ENCODE results near the gene OR6N1.

The OR6N1 gene, protein sequence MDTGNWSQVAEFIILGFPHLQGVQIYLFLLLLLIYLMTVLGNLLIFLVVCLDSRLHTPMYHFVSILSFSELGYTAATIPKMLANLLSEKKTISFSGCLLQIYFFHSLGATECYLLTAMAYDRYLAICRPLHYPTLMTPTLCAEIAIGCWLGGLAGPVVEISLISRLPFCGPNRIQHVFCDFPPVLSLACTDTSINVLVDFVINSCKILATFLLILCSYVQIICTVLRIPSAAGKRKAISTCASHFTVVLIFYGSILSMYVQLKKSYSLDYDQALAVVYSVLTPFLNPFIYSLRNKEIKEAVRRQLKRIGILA

DNA sequence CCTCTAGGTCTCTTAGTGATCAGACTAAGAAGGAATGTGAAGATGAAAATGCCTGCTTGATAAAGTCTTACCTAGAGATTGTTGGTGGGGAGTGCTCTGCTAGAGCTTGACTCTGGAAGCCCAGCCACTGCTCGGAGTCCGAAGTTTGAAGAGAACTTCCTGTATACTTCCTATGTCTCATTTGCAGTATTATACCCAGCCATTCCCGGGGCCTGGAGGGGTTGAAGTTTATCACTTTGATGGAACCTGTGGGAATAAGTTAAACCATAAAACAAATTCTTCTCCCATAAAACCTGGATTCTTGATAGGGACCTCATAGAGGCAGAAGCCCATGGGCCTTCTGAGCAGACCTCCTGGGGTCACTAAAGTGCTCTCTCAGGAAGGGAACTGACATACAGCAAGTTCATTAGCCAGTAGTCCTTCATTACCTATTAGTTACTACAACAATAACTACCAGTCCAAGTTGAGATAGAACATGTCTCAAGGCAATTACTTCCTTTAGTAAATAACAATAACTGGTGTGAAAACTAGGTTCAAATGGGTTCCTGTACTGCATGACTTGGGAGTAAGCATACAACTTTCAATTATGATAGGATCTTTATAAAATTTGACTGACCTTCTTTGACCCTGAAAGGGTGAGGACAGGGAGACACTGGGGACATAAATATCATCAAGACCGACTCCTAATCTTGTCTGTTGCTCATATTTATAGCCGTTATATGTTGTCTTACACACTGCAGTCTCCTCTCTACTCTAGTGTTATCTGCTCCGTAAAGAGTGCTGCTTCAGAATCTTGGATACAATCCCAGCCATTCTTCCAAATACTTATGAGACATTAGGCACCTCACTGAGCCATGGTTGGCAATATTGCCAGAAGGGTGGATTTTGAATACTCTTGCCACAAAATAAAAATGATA lies at the start of gene OR6N1:
Gene OR6N1, minus strand, starts transcription at position 246 of the 917 bp plus-strand sequence. CDS start 5,513 bp downstream, outside the sequence.
- no peak for DNase-seq

DNA sequence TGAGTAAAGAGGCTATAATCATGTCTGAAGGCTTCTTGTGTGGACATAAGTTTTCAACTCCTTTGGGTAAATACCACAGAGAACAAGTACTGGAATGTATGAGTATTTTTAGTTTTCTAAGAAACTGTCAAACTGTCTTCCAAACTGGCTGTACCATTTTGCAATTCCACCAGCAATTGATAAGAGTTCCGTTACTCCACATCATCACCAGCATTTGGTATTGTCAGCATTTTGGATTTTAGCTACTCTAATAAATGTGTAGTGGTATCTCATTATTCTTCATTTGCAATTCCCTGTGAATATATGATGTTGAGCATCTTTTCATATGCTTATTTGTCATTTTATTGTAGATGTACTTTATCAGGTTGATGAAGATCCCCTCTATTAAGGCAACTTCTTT lies 49.7 kb upstream of the OR6N1 start:
- DNase-seq, result no peak

DNA sequence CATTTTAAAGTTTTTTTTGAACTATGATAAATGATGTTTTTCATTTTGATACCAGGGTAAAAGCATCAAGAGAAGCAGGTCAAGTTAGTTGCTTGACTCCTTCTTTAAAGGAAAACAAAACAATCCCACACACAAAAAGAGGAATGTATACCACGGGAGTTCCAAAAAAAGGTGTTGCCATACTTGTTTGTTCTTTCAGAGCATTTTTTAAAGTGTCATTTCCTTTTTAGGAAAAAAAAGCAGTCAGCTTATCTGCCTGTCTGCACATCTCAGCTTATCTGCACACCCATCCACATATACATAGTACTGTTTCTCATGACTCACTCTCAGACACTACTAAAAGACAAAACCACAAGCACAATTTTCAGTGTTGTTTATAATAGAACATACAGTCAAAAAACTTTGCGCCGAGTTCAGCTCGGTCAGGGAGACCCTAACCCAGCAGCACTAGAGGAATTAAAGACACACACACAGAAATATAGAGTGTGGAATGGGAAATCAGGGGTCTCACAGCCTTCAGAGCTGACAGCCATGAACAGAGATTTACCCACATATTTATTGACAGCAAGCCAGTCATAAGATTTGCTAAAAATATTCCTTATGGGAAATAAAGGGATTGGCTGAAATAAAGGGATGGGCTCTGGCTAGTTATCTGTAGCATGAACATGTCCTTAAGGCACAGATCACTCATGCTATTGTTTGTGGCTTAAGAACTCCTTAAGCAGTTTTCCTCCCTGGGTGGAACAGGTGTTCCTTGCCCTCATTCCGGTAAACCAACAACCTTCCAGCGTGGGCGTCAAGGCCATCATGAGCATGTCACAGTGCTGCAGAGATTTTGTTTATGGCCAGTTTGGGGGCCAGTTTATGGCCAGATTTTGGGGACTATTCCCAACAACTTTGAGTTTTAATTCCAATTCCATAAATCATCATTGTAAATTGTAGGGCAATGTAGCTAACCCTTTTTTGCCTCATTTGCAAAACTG lies 47.8 kb upstream of the OR6N1 start:
- DNase-seq, result no peak

DNA sequence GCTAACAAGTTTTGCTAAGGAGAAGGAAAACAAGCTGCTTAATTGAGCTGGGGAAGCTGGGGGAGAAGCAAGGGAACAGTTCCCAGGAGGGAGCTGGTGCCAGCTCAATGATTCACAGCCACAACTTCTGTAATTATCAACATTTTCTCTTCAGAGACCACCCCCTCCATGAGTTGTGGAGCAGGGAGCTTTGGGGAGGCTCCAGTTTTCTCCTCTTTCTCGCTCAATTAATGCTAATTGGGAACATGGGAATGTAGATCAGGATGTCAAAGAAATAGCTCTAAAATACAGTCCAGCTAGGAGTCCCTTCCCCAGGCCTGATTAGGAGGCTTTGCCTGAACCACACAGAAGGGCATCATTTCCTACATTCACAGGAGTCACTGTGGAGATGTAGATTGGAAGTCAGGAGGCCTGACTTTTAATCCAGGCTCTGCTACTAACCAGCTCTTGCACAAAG lies 47.0 kb upstream of the OR6N1 start:
- DNase-seq, result no peak

DNA sequence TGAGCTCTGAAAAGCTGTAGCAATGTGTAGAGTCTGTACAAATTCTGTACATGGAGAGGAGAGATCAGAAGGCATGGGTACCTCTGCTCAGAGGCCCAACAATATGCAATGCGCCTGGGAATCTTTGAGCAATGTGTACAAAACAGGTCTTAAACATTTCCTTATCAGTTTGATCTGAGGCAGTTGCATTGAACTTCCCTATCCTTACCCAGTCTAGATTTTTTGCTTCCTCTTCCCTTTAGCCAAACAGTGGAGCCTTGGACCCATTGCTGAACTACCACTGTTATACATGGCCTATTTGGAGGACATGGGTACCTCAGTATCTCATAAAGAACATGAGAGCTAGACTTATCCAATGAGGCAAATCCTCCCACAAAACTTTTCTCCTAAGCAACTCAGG lies 46.6 kb upstream of the OR6N1 start:
- no peak for DNase-seq

DNA sequence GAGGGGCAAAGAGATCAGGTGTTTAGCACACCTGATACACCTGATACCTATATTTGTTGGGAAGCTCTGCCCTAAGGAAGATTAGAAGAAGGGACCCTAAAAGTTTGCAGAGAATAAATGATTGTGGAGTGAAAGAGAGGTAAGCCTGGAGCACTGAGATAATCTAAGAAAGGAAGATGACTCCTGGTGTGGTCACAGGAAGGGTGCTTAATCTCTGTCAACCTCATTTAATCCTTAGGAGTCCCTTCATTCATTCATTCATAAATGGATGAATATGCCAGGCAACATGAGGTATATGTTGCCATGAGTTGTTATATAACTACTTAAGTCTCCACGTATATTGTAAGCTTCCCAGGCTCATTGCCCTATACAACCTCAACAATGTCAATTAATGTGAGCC lies 43.0 kb upstream of the OR6N1 start:
- DNase-seq, result no peak

DNA sequence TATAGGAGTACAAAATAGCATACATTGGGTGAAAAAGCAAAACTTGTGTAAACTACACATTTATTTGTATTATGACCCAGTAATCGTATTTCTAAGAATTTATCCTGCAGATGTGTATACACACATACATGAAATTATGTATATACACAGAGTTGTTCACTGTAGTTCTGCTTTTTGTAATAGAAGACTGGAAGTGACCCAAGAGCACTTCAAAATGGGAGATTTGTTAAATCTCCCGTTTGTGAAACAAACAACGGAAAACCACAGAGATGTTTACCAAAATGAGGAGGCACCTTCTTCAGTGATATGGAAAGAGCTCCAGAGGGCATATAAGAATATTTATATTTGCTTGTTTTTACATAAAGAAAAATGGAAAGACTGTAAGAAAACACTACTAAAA lies 41.2 kb upstream of the OR6N1 start:
- no peak for DNase-seq

DNA sequence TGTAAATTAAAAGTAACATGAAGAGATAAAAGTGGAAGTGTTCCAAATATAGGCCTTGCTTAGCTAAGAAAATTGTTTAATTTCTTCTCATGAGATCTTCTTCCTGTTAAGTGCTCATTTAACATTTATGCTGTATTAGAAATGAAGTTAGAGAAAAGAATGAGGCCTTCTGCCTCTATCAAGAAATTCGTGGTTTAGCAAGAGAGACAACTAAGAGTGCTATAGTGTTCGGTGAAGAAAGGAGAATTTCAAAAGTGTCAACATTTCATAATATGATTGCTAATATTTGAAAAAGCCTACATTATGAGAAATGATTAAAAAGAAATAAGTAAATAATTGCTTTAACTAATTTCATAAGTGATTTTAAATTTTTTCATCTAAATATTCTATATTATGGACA lies 40.3 kb upstream of the OR6N1 start:
- DNase-seq, result no peak

DNA sequence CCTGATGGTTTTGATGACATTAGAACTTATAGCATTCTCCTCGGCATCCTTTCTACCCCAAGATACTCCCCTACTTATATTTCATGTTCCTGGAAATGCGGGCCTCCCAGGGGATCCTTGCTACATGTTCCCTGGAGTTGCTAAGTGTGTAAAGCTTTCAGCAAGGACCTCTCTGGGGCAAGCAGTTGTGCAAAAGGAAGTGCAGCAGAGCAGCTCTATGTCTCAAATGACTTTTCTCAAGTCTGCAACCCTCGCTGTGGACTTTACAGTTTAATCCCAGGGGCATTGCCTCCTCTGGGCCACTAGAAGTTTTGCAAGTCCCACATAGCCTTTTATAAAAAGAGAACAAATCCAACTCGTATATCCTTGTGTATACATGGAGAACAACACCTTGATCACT lies 38.3 kb upstream of the OR6N1 start:
- DNase-seq, result no peak

DNA sequence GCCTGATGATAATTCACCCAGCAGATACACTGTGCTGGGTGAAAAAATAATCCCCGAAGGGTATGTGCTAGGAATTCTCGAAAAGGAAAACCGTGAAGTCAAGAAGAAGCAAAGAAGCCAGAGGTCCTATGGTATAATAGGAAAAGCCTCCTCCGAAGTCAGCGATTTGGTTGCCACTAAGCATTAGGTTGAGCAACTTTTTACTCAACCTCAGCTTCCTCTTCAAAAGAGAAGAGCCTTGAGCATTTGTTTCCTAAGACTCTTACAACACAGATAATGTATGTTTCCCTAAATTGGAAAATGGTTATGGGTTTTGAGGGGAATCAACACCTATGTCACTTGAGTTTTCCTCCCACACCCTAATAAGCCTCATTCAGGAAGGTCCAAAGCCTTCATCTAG lies 37.9 kb upstream of the OR6N1 start:
- no peak for DNase-seq

DNA sequence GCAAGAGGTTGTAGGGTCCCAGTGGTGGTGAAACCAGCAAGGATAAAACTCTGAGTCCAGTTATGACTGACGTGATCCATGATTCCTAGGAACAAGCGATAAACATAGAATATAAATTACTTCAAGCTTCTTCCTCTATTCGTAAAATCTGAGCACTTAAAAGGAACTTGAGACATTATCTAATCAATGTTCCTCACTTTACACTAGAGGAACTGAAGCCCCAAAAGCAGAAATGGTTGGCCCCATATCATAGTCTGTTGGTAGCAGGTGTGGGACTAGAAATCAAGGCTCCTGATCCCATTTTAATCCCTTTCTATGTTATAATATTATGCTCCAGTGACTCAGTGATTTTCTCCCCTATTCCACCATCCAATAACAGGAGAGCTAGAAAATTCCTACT lies 37.3 kb upstream of the OR6N1 start:
- no peak for DNase-seq

DNA sequence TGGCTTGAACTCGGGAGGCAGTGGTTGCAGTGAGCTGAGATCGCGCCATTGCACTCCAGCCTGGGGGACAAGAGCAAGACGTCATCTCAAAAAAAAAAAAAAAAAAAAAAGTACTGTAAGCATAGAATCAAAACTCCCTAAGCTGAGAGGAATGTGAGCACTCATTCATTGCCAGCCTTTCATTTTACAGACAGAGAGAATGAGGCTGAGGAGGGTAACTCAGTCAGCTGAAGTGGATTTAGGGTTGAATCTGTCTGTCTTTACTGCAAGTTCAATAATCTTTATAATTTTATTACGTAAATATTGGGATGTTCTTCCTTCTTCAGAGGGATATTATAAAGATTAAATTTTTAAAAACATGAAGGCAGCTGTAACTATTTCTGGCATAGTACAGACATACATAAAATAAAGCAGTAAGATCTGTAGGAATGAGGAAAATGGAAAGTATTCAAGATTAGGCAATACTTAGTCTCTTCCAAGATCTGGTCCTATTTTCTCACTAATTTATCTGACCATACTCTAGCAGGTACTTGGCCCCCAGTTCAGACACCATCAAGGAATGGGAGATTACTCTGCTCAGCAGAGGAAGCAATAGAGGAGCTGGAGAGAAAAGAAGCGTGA lies 35.0 kb upstream of the OR6N1 start:
- DNase-seq, result no peak

DNA sequence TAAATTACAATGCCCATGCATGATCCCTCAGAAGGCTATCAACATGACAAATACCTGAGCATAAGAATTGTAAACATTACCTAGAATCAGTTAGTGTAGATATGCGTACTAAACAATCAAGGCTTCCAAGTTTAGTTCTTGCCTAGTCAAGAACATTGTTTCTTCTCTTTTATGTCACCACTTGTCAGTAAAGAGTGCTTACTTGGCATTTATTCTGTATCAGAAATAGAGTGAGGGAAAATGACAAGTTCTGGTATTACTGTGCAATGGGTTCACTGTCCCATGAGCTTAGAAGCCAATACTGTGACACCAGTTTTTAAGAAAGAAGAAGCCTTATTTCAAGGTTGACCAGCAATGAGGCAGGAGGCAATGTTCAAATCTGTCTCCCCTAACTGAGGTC lies 31.7 kb upstream of the OR6N1 start:
- no peak for DNase-seq

DNA sequence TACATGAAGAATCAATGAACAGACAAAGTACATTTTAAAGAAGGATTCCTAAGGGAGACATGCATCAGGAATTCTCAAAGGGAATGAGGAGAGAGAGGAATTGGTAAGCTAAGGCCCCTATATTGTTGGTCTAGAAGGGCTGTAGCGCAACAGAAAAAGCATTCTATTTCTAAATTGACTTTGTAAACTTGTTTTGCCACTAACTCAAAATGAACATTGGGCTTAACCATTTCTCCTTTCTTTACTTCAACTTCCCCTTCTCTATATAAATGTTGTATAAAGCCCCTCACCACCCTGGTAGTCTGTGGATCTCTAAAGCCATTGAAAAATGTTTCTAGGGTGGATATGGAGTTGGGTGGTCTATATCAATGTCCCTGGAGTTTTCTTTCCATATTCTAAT lies 29.4 kb upstream of the OR6N1 start:
- no peak for DNase-seq

DNA sequence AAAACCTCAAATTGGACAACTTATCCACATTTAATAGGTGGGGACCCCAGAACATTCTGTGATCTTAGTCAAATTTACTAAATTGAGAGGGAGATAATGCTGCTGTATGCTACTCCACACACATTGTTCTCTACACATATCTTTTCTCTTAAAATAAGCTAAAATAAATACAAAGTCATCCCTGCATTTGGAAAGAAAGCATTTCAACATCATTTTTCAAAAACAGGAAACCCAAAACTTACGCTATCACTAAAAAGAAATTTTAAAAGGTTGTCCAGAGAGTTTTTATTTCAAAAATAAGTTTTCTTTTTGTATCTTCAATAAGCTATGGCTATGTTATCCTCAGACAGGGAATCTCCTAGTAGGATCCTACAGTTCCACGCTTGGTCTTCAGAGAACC lies 28.5 kb upstream of the OR6N1 start:
- no peak for DNase-seq

DNA sequence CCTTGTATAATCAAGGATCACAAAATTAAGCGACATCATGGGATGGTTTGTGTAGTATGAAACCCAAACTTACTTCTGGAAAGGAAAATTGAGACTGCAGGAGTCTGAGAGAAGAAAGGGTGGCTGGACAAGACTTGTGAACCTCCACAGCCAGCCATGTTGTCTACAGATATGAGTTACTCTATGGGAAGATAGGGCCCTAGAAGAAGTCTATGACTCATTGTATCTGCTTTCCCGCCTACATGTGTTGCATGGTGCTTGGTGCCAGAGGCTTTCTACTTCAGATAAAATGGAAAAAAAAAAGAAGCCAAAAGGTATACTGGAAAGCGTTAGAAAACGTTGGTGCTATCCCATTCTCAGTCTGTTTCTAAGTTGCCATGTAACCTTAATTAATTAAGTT lies 27.7 kb upstream of the OR6N1 start:
- DNase-seq, result no peak

DNA sequence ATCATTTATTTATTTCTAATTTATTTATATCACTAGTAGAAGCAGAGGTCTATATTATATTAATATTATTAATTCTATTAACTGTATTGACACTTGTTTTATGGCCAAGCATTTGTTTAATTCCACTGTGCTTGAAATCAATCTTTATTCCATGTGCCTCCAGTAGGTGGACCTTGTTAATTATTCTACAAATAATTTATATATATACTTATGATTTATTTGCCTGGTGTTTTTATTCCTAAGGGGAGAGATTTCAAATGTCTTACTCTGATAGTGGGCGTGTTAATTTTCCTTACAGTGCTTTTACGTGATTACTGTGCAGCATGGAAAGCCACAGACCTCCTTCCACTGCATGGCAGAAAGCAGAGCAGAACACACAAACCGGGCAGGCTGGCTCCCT lies 26.5 kb upstream of the OR6N1 start:
- no peak for DNase-seq

DNA sequence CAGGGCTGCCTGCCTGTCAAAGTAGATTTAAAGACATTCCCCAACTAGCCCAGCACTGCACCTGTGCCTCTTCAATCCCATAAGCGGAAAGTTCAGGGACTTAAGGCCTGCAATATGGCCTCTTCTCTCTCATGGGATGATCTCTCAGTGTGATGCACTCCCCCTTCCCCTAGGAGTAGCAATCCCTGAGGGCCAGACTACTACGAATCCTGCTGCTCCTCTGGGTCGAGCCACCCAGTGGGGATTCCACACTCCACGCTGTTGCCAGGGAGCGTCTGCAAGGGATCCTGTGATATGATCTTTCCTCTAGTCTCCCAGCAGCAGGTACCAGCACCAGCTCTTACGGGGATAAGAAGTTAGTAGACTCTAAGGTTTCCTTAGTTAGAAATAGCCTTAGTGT lies 22.3 kb upstream of the OR6N1 start:
- no peak for DNase-seq

DNA sequence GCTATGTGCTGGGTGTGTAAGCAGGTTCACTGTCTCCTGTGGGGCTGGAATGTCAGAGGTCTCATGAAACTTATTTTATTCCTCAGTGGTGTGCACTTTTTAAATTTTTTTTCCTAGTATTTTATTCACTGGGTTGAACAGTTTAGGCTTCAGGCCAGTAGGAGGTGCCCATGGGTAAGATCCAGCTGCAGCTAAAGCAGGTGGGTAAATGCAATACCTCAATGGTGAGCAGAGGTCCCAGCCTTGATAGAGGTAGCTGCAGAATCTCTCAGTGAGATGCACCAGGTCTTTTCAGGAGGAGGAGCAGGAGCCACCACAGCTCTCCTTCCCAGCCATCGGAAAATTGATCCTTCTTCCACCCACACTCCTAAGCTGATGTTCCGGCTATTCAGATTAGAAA lies 21.6 kb upstream of the OR6N1 start:
- no peak for DNase-seq

DNA sequence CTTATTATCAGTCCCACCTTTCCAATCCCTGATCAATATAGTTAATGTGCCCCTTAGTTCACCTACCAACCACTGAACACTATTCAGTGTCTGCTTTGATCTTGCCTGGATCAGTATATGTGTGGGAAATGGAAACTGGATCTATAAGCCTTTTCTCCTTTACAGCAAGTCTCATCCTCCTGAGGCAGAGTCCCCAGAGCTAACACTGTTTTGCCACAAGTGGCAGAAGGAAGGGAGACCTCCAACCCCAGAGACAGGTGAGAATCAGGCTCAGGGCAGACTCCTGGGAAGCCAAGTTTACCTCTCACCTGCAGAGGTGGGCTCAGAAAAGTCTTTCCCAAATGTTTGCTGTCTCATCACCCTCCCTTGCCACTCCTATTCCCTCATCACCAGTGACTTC lies 9.1 kb upstream of the OR6N1 start, which contains the start of gene OR6N2:
Gene OR6N2, minus strand, starts transcription at position 101 of the 400 bp plus-strand sequence. CDS start 3,569 bp downstream, outside the sequence.
- DNase-seq, result no peak

DNA sequence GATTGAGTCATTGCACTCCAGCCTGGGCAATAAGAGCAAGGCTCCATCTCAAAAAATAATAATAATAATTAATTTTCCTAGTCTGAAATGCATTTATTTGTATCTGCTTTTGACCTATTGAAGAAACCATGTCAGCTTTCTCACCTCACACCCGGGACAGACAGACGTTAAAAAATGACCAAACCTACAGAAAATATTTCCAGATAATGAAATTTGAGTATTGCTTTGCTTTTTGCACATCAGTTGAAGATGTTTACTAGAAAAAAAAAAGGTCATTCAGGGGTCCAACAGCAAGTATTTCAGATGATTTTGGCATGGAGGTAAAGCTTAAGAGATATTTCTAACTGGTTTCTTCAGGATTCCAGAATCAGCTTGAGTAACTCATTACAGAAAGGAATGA lies 17.6 kb downstream of the OR6N1 start, which contains the start of gene OR6K6:
Gene OR6K6, plus strand, starts transcription at position 301 of the 400 bp plus-strand sequence. CDS start 168 bp downstream, outside the sequence.
- no peak for DNase-seq

DNA sequence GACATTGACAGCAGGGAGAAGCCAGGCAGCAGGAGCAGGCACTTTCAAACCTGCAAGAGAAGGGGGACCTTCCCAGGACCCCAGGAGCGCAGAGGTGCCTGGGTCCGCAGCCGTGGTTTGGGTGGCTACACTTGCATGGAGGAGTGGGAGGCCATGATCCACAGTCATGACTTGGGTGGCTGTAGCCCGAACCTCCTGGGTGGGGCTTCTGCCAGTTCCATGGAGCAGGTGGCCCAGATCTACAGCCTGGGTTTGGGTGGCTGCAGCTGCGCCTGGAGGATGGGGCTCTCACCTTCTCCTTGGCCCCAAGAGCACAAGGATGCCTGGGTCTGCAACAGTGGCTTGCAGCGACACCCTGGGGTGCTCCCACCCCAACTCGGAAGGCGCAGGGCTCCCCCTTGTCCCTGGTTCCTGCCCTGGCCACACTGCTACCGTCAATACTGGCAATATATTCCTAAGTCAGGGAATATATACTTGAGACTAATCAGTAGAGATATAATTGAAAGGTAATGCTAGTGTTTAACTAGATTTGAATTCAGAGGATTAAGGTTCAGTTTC lies 19.8 kb downstream of the OR6N1 start:
- DNase-seq, result no peak

Data from retina (tissue), 1 donor.